Rectal smooth muscle tissue (tissue), 1 donor: Measurements from ENCODE around the gene CELF4.

ENCODE experiments used
- H3K27ac ChIP-seq: one replicate; pipeline ENCODE4 v1.7.0; 2013; ENCODE audit warnings: low read depth, low read length, inconsistent platforms
- H3K27me3 ChIP-seq: one replicate; pipeline ENCODE4 v1.7.0; 2013; ENCODE audit warnings: low read length; ENCODE audit not compliant: control insufficient read depth, insufficient read depth
- H3K36me3 ChIP-seq: one replicate; pipeline ENCODE4 v1.7.0; 2013; ENCODE audit warnings: low read length; ENCODE audit not compliant: control insufficient read depth, insufficient read depth
- H3K4me1 ChIP-seq: one replicate; pipeline ENCODE4 v1.7.0; 2013; ENCODE audit warnings: low read length; ENCODE audit not compliant: control insufficient read depth, insufficient read depth
- H3K4me3 ChIP-seq: one replicate; pipeline ENCODE4 v1.7.0; 2013; ENCODE audit warnings: low read length
- H3K9ac ChIP-seq: one replicate; pipeline ENCODE4 v1.7.0; 2013; ENCODE audit warnings: low read length

CELF4 gene

DNA sequence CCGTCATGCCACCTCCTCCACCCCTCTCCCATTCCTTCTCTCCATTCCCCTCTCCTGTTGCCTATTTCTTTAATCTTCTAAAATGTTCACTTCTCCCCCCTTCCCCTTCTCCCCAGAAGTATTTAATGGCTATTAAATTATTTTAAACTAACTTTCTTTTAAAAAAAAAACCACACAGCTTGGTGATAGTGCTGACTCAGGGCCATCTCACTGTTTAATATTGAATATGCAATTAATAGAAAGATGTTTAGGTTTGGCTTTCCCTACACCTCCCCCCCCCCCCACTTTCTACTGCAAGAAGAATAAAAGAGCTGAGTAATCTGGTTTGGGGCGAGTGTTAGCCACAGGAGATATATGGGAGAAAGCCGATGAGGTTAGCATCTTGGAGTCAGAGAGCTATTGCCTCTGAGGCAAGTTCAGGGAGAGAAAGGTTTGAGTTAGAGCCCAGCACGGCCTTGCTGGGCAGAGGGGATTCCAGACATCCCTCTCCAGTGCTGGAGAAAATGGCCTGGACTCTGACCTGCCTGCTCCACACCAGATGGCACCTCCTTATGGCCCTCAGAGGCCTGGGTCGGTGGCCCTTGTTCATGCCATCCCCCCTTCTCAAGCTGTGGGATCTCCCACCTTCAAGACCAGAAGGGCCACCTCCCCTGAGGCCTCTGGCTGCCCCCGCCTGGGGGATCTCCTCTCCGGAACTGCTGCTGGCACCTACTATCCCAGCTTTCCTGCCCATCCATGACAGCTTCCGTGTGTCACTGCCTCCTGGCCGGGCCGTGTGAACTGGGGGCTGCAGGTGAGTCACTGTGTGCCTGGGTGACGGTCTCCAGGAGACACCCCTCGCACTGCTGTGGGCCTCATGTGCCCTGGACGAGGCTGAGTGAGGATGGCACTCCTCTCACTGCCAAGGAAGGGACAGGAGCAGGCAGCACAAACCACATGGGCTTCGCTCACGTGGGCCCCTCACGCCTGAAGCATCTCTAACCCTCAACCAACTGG is 246.9 kb downstream of the CELF4 start:
- Histone ChIP-seq H3K9ac (no peak overlapping the region), H3K4me3 (no peak overlapping the region), H3K27me3 (no peaks in the 10 kb centered on the region), H3K36me3 (no peaks in the 10 kb centered on the region), H3K4me1 (no peaks in the 10 kb centered on the region), H3K27ac (no peak overlapping the region)

- no peak overlapping the region for H3K27ac ChIP-seq
- no peak overlapping the region for H3K4me3 ChIP-seq
- no peak overlapping the region for H3K9ac ChIP-seq
- no peaks in the 10 kb centered on the region for H3K4me1 ChIP-seq
- H3K27me3 ChIP-seq, result no peaks in the 10 kb centered on the region
- no peaks in the 10 kb centered on the region for H3K36me3 ChIP-seq
Measured at GRCh38 chr18:37317486-37317885, 248.1 kb downstream of the CELF4 start.

DNA sequence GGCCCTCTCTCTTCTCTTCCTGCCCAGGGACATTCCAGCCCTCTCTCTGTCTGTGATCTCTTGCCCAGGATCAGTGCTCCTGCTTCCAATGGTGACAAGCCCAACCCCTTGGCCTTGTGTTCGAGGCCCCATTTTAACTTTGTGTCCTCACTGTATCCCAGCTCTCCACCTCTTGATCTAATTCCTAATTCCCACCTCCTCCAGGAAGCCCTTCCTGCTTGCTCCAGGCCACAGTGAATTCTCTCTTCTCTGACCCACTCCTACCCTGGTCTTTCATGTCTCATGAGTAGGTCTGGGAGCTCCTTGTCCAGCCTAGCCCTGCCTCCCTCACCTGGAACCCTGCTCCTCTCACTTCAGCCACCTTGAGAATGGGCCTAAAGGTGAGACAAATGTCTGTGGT is 249.1 kb downstream of the CELF4 start:
- no peaks in the 10 kb centered on the region for H3K36me3 ChIP-seq
- no peak overlapping the region for H3K9ac ChIP-seq
- H3K27me3 ChIP-seq, result no peaks in the 10 kb centered on the region
- H3K4me3 ChIP-seq, result no peak overlapping the region
- H3K4me1 ChIP-seq, result no peaks in the 10 kb centered on the region
- no peak overlapping the region for H3K27ac ChIP-seq

DNA sequence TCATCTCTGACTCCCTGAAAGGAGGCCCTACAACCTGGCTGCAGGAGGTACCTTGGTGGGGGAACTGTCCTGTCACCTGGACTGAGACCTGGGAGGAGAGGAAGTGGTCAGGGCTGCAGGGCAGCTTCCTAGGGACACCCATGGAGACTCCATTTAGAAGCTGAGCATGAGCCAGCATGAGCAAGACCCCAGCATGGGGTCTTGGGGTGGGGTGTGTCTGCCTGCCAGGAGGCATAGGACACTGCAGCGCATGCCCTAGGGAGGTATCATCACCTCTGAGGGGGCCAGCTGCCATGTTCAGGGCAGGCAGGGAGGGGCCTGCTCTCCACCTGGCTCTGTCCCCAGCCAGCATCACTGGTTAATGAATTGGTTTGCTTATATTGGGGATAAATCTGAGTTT is 249.7 kb downstream of the CELF4 start:
- Histone ChIP-seq H3K4me3 (no peak overlapping the region), H3K36me3 (no peaks in the 10 kb centered on the region), H3K27ac (no peak overlapping the region), H3K27me3 (no peaks in the 10 kb centered on the region), H3K9ac (no peak overlapping the region), H3K4me1 (no peaks in the 10 kb centered on the region)

GRCh38 chr18:37314534-37314933 is 251.1 kb downstream of the CELF4 start:
- H3K9ac ChIP-seq, result no peak overlapping the region
- H3K4me3 ChIP-seq, result no peak overlapping the region
- H3K4me1 ChIP-seq, result no peaks in the 10 kb centered on the region
- H3K27me3 ChIP-seq, result no peaks in the 10 kb centered on the region
- no peak overlapping the region for H3K27ac ChIP-seq
- H3K36me3 ChIP-seq, result no peaks in the 10 kb centered on the region

- H3K36me3 ChIP-seq, result no peaks in the 10 kb centered on the region
- H3K4me1 ChIP-seq, result no peaks in the 10 kb centered on the region
- no peak overlapping the region for H3K27ac ChIP-seq
- no peak overlapping the region for H3K9ac ChIP-seq
- H3K27me3 ChIP-seq, result no peaks in the 10 kb centered on the region
- H3K4me3 ChIP-seq, result no peak overlapping the region
Measured at GRCh38 chr18:37313624-37314023, 252.0 kb downstream of the CELF4 start.

DNA sequence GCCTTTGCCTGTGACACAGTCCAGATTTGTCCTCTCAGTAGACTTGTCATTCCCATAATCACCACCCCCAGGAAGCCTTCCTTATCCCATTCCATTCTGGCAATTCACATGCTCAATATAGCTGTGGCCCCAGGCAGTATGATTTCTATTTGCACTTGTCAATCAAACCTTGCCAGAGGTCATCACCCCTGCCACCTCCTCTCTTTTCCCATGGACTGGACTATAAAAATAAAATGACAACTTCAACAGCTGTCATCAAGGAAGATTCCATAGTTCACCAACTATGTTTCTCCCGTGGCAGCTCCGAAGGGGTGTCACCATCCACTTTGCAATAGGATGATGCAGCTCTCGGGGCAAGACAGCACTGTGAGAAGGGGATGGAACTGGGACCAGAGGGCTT is 255.7 kb downstream of the CELF4 start:
- no peaks in the 10 kb centered on the region for H3K4me1 ChIP-seq
- no peaks in the 10 kb centered on the region for H3K36me3 ChIP-seq
- no peak overlapping the region for H3K4me3 ChIP-seq
- no peaks in the 10 kb centered on the region for H3K27me3 ChIP-seq
- no peak overlapping the region for H3K27ac ChIP-seq
- no peak overlapping the region for H3K9ac ChIP-seq

- Histone ChIP-seq H3K27ac (no peak overlapping the region), H3K36me3 (no peaks in the 10 kb centered on the region)
Measured at GRCh38 chr18:37309059-37309458, 256.5 kb downstream of the CELF4 start.

GRCh38 chr18:37307181-37307580 is 258.4 kb downstream of the CELF4 start:
- Histone ChIP-seq H3K4me3 (no peak overlapping the region), H3K27ac (no peak overlapping the region)

More at GRCh38 chr18:37309059-37309458, 256.5 kb downstream of the CELF4 start:
- Histone ChIP-seq H3K4me3 (no peak overlapping the region), H3K4me1 (no peaks in the 10 kb centered on the region), H3K9ac (no peak overlapping the region), H3K27me3 (no peaks in the 10 kb centered on the region)

DNA sequence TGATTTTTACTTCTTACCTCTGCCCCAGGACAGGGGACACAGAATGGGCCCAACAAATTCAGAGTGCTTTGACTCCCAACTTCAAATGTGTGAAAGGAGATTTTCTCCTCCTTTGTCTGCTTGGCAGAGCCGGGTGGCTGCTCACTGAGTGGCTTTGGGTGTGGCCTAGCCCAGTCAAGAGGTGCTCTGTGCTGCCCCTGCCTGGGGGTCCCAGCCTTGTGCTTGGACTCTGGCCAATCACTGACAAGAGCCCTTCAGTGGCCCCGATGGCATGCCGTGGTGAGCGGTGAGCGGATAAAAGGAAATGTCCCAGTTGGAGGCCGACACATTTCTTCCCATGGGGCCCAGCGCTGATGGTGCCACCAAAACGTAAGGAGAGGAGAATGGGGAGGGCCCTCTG is 259.2 kb downstream of the CELF4 start:
- Histone ChIP-seq H3K4me3 (no peak overlapping the region), H3K27ac (no peak overlapping the region), H3K4me1 (no peaks in the 10 kb centered on the region), H3K27me3 (no peaks in the 10 kb centered on the region), H3K36me3 (no peaks in the 10 kb centered on the region), H3K9ac (no peak overlapping the region)

More at GRCh38 chr18:37307181-37307580, 258.4 kb downstream of the CELF4 start:
- Histone ChIP-seq H3K36me3 (no peaks in the 10 kb centered on the region), H3K9ac (no peak overlapping the region), H3K27me3 (no peaks in the 10 kb centered on the region), H3K4me1 (no peaks in the 10 kb centered on the region)

DNA sequence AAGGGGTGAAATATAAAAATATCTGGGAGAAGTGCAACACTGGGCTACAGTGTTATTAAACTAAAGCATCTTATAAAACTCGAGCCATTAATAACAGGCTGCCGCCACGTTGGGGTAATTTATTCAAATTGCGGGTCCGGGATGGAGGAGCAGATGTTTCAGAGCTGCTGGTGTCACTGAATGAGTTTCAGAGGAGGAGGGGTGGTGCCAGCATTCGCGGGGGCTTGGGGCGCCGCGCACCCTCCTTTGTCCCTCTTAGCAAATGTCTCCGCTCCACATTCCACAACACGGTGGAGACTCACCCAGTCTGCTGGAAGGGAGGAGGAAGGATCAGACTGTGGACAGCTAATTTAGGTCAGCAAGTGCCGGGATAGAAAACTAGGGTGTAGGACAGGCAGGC is 260.5 kb downstream of the CELF4 start:
- Histone ChIP-seq H3K4me3 (no peak overlapping the region), H3K9ac (no peak overlapping the region), H3K27ac (no peak overlapping the region), H3K27me3 (no peaks in the 10 kb centered on the region), H3K36me3 (no peaks in the 10 kb centered on the region), H3K4me1 (no peaks in the 10 kb centered on the region)

DNA sequence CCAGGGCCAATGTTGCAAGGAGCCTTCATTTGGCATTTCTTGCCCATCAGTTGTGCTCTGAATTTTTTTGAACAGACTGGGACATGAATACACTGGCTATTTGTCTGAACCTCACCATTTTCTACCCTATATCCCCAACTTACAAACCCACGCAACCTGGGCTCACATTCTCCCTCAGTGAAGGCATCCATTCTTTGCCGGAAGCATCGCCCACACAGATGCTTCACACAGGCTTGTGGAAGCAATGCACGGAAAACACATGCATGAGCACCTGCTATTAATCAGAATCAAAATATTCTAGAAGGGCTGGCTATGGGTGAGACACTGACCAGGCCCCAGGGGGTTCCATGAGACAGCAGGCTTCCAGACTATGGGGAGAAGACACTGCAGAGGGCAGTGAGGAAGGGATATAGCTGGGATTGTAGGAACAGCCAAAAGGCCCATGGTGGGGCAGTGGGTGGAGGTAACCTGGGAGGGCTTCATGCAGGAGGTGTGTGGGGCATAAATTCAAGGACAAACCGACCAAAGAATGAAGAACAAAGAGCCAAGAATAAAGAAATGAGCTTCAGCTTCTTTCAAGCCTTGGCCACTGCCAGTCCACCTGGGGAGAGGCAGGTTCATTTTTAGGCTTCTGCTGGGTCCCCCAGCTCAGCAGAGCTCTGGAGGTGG is 261.5 kb downstream of the CELF4 start:
- no peak overlapping the region for H3K27ac ChIP-seq
- no peak overlapping the region for H3K9ac ChIP-seq
- H3K27me3 ChIP-seq, result no peaks in the 10 kb centered on the region
- H3K4me3 ChIP-seq, result no peak overlapping the region
- peaks cover 5% of the 10 kb centered on the region for H3K4me1 ChIP-seq
- H3K36me3 ChIP-seq, result no peaks in the 10 kb centered on the region
